Measurements from ENCODE around the gene ALB. TPM values are rescaled to one million over a fixed set of nuclear protein-coding genes. Genes with fewer than 3 reads are reported as not detected.
A peak's percentile ranks its signal among the peaks of the same experiment; 100 is the strongest.

ALB gene
- total RNA-seq, 2 donors from 2014 or later = not detected

- Mint-ChIP-seq H3K27me3 (peaks cover 26% of the 10 kb centered on the region), H3K4me1 (no peaks in the 10 kb centered on the region), H3K27ac (no peak overlapping the region), H3K4me3 (no peak overlapping the region), H3K36me3 (ENCODE audit: low read depth) (no peaks in the 10 kb centered on the region)
- ATAC-seq (no peak), DNase-seq (no peak)
- no peaks in the 10 kb centered on the region for H3K9me3 ChIP-seq (ENCODE audit: control insufficient read depth, low read length, poor library complexity, severe bottlenecking)
These were observed 35.9 kb downstream of the ALB start for GRCh38 chr4:73439991-73440390.

- no peaks in the 10 kb centered on the region for H3K9me3 ChIP-seq (ENCODE audit: control insufficient read depth, low read length, poor library complexity, severe bottlenecking)
- Mint-ChIP-seq H3K27me3 (peaks cover 27% of the 10 kb centered on the region), H3K27ac (no peak overlapping the region), H3K4me3 (no peak overlapping the region), H3K36me3 (ENCODE audit: low read depth) (no peaks in the 10 kb centered on the region), H3K4me1 (no peaks in the 10 kb centered on the region)
- no peak for ATAC-seq
- DNase-seq = no peak
These were observed 36.6 kb downstream of the ALB start for GRCh38 chr4:73440653-73441052.

GRCh38 chr4:73442275-73442674, 38.2 kb downstream of the ALB start:
- no peaks in the 10 kb centered on the region for H3K4me1 Mint-ChIP-seq
- no peaks in the 10 kb centered on the region for H3K9me3 ChIP-seq (ENCODE audit: control insufficient read depth, low read length, poor library complexity, severe bottlenecking)
- H3K36me3 Mint-ChIP-seq (ENCODE audit: low read depth) = no peaks in the 10 kb centered on the region
- DNase-seq (no peak), ATAC-seq (no peak)
- H3K27ac Mint-ChIP-seq = no peak overlapping the region
- H3K27me3 Mint-ChIP-seq = peaks cover 33% of the 10 kb centered on the region
- H3K4me3 Mint-ChIP-seq = no peak overlapping the region

GRCh38 chr4:73443224-73443623, 39.1 kb downstream of the ALB start:
- H3K27ac Mint-ChIP-seq = no peak overlapping the region
- peaks cover 34% of the 10 kb centered on the region for H3K27me3 Mint-ChIP-seq
- no peak overlapping the region for H3K4me3 Mint-ChIP-seq
- H3K9me3 ChIP-seq (ENCODE audit: control insufficient read depth, low read length, poor library complexity, severe bottlenecking) = no peaks in the 10 kb centered on the region
- no peak for ATAC-seq
- H3K36me3 Mint-ChIP-seq (ENCODE audit: low read depth) = no peaks in the 10 kb centered on the region
- H3K4me1 Mint-ChIP-seq = no peaks in the 10 kb centered on the region
- DNase-seq = no peak

GRCh38 chr4:73445383-73446335, 41.6 kb downstream of the ALB start:
- no peak for ATAC-seq
- no peaks in the 10 kb centered on the region for H3K36me3 Mint-ChIP-seq (ENCODE audit: low read depth)
- H3K4me1 Mint-ChIP-seq = no peaks in the 10 kb centered on the region
- H3K27me3 Mint-ChIP-seq = peaks cover 43% of the 10 kb centered on the region
- no peak for DNase-seq
- no peaks in the 10 kb centered on the region for H3K9me3 ChIP-seq (ENCODE audit: control insufficient read depth, low read length, poor library complexity, severe bottlenecking)
- no peak overlapping the region for H3K27ac Mint-ChIP-seq
- H3K4me3 Mint-ChIP-seq = no peak overlapping the region

- no peaks in the 10 kb centered on the region for H3K4me1 Mint-ChIP-seq
- no peak overlapping the region for H3K4me3 Mint-ChIP-seq
- DNase-seq = no peak
- no peaks in the 10 kb centered on the region for H3K36me3 Mint-ChIP-seq (ENCODE audit: low read depth)
- no peak overlapping the region for H3K27ac Mint-ChIP-seq
- H3K9me3 ChIP-seq (ENCODE audit: control insufficient read depth, low read length, poor library complexity, severe bottlenecking) = no peaks in the 10 kb centered on the region
- H3K27me3 Mint-ChIP-seq = peaks cover 41% of the 10 kb centered on the region
- ATAC-seq = peak; percentile 86
These were observed 42.4 kb downstream of the ALB start for GRCh38 chr4:73446336-73446938.

GRCh38 chr4:73447671-73448070, 43.6 kb downstream of the ALB start:
- Mint-ChIP-seq H3K27me3 (peaks cover 28% of the 10 kb centered on the region), H3K36me3 (ENCODE audit: low read depth) (no peaks in the 10 kb centered on the region), H3K4me3 (no peak overlapping the region), H3K27ac (no peak overlapping the region), H3K4me1 (no peaks in the 10 kb centered on the region)
- ATAC-seq = no peak
- no peak for DNase-seq
- no peaks in the 10 kb centered on the region for H3K9me3 ChIP-seq (ENCODE audit: control insufficient read depth, low read length, poor library complexity, severe bottlenecking)

GRCh38 chr4:73448448-73449203, 44.5 kb downstream of the ALB start:
- no peaks in the 10 kb centered on the region for H3K9me3 ChIP-seq (ENCODE audit: control insufficient read depth, low read length, poor library complexity, severe bottlenecking)
- peaks cover 26% of the 10 kb centered on the region for H3K27me3 Mint-ChIP-seq
- ATAC-seq (no peak), DNase-seq (no peak)
- H3K4me1 Mint-ChIP-seq = no peaks in the 10 kb centered on the region
- H3K36me3 Mint-ChIP-seq (ENCODE audit: low read depth) = no peaks in the 10 kb centered on the region
- H3K27ac Mint-ChIP-seq = no peak overlapping the region
- H3K4me3 Mint-ChIP-seq = no peak overlapping the region

- no peak for DNase-seq
- H3K9me3 ChIP-seq (ENCODE audit: control insufficient read depth, low read length, poor library complexity, severe bottlenecking) = no peaks in the 10 kb centered on the region
- H3K27me3 Mint-ChIP-seq = peaks cover 26% of the 10 kb centered on the region
- H3K4me1 Mint-ChIP-seq = no peaks in the 10 kb centered on the region
- no peak overlapping the region for H3K27ac Mint-ChIP-seq
- no peak overlapping the region for H3K4me3 Mint-ChIP-seq
- no peak for ATAC-seq
- H3K36me3 Mint-ChIP-seq (ENCODE audit: low read depth) = no peaks in the 10 kb centered on the region
These were observed 46.4 kb downstream of the ALB start for GRCh38 chr4:73450398-73451004.

GRCh38 chr4:73451404-73451803, 47.3 kb downstream of the ALB start:
- Mint-ChIP-seq H3K4me3 (no peak overlapping the region), H3K27me3 (peaks cover 20% of the 10 kb centered on the region), H3K36me3 (ENCODE audit: low read depth) (no peaks in the 10 kb centered on the region), H3K27ac (no peak overlapping the region), H3K4me1 (no peaks in the 10 kb centered on the region)
- DNase-seq (no peak), ATAC-seq (no peak)
- H3K9me3 ChIP-seq (ENCODE audit: control insufficient read depth, low read length, poor library complexity, severe bottlenecking) = no peaks in the 10 kb centered on the region

- no peaks in the 10 kb centered on the region for H3K9me3 ChIP-seq (ENCODE audit: control insufficient read depth, low read length, poor library complexity, severe bottlenecking)
- Mint-ChIP-seq H3K4me1 (no peaks in the 10 kb centered on the region), H3K27me3 (peaks cover 20% of the 10 kb centered on the region), H3K36me3 (ENCODE audit: low read depth) (no peaks in the 10 kb centered on the region), H3K27ac (no peak overlapping the region), H3K4me3 (no peak overlapping the region)
- no peak for ATAC-seq
- no peak for DNase-seq
These were observed 48.1 kb downstream of the ALB start for GRCh38 chr4:73451981-73452747.

- H3K36me3 Mint-ChIP-seq (ENCODE audit: low read depth) = no peaks in the 10 kb centered on the region
- ATAC-seq (no peak), DNase-seq (no peak)
- H3K4me3 Mint-ChIP-seq = no peak overlapping the region
- H3K27ac Mint-ChIP-seq = no peak overlapping the region
- H3K4me1 Mint-ChIP-seq = no peaks in the 10 kb centered on the region
- H3K9me3 ChIP-seq (ENCODE audit: control insufficient read depth, low read length, poor library complexity, severe bottlenecking) = no peaks in the 10 kb centered on the region
- peaks cover 14% of the 10 kb centered on the region for H3K27me3 Mint-ChIP-seq
These were observed 49.0 kb downstream of the ALB start for GRCh38 chr4:73452953-73453700.

Data from T-helper 17 cell (primary cell).